GM21737 (cell line): ENCODE results near the gene ATP9B.
"Not testable (repeated sequence)": the region's sequence is repeated elsewhere in the genome, so short reads cannot be mapped to it uniquely, and the experiment has no call there.

ENCODE experiments used
- ATAC-seq: cut with Tn5 transposase; IDR thresholded peaks from one replicate; pipeline ENCODE4 v1.9.1; 2021; ENCODE audit warnings: mild to moderate bottlenecking, moderate library complexity; ENCODE audit not compliant: unreplicated experiment

The ATP9B gene

GRCh38 chr18:79321625-79322405 is 252.6 kb downstream of the ATP9B start:
- no peak for ATAC-seq

GRCh38 chr18:79322441-79322840 is 253.2 kb downstream of the ATP9B start:
- no peak for ATAC-seq

- ATAC-seq, result no peak
Measured at GRCh38 chr18:79323471-79323870, 254.3 kb downstream of the ATP9B start.

GRCh38 chr18:79326413-79327198 is 257.4 kb downstream of the ATP9B start:
- ATAC-seq, result no peak

- ATAC-seq, result no peak
Measured at GRCh38 chr18:79327199-79327721, 258.1 kb downstream of the ATP9B start.

GRCh38 chr18:79327915-79328314 is 258.7 kb downstream of the ATP9B start:
- not testable (repeated sequence) for ATAC-seq

- ATAC-seq, result no peak
Measured at GRCh38 chr18:79328887-79329286, 259.7 kb downstream of the ATP9B start.

GRCh38 chr18:79329786-79330185 is 260.6 kb downstream of the ATP9B start:
- ATAC-seq, result no peak

GRCh38 chr18:79332646-79333045 is 263.5 kb downstream of the ATP9B start:
- ATAC-seq, result no peak

GRCh38 chr18:79333046-79333445 is 263.9 kb downstream of the ATP9B start:
- no peak for ATAC-seq

GRCh38 chr18:79334496-79335233 is 265.5 kb downstream of the ATP9B start:
- no peak for ATAC-seq

GRCh38 chr18:79335833-79336360 is 266.7 kb downstream of the ATP9B start:
- ATAC-seq, result no peak

- no peak for ATAC-seq
Measured at GRCh38 chr18:79336556-79337142, 267.5 kb downstream of the ATP9B start.

GRCh38 chr18:79337184-79337583 is 268.0 kb downstream of the ATP9B start:
- no peak for ATAC-seq

GRCh38 chr18:79337620-79338019 is 268.4 kb downstream of the ATP9B start:
- no peak for ATAC-seq

- ATAC-seq, result no peak
Measured at GRCh38 chr18:79339094-79339908, 270.1 kb downstream of the ATP9B start.

- ATAC-seq, result no peak
Measured at GRCh38 chr18:79343567-79344207, 274.5 kb downstream of the ATP9B start.

GRCh38 chr18:79344208-79344581 is 275.0 kb downstream of the ATP9B start:
- ATAC-seq, result no peak

GRCh38 chr18:79345366-79345765 is 276.2 kb downstream of the ATP9B start:
- ATAC-seq, result no peak
